ENCODE data around the gene WRAP73.

GRCh38 chr1:3606779-3607702, 42.9 kb downstream of the WRAP73 start:
- no peak for TF ChIP-seq CTCF (IDR thresholded peaks at IDR 0.05; ENCODE audit: insufficient read depth, low read length, poor library complexity, severe bottlenecking)
- no peak for TF ChIP-seq EZH2phosphoT487 (conservative IDR thresholded peaks at IDR 0.05; ENCODE audit: low read length)
